ENCODE data around the gene U2AF1L4. TPM values are rescaled to one million over a fixed set of nuclear protein-coding genes. Genes with fewer than 3 reads are reported as not detected.

Gene U2AF1L4
- total and polyA plus RNA-seq, 2 of the 4 experiments (the other 2 are of a cell fraction) = 6.1 to 15.0 TPM

GRCh38 chr19:35715355-35715809 is 29.8 kb downstream of the U2AF1L4 start:
- peaks cover 4 to 30% of the 10 kb centered on the region in 2 experiments; a peak in 2 of 4 replicates for H3K79me1 ChIP-seq (ENCODE audit: low read depth in 1 of 2, low read length in 2 of 2)
- dilution Hi-C loops (cut with HindIII; ENCODE audit: low sequenced_read_pairs, unreplicated experiment) = no loop called here

More at GRCh38 chr19:35715355-35715809, 29.8 kb downstream of the U2AF1L4 start:
- H3K9ac ChIP-seq (ENCODE audit: low read depth, low read length) = no peak overlapping the region
- H3K36me3 ChIP-seq (ENCODE audit: control insufficient read depth, insufficient read depth, low read length) = peaks cover 3% of the 10 kb centered on the region; the same call in 1 of the 2 replicates
- no peaks in the 10 kb centered on the region; the same call in 1 of the 2 replicates for H3K9me1 ChIP-seq (ENCODE audit: insufficient read depth, low read length)
- WGBS, 2 experiments (ENCODE audit: extremely low coverage in 2 of 2, insufficient read length in 1 of 2) = no CpG with 5 or more reads among the region's 7 CpGs
- intact Hi-C loops (cut with micrococcal nuclease) (no loop called here), in situ Hi-C loops (cut with MboI; ENCODE audit: low sequenced_read_pairs) (loop anchor here (5.0 kb wide), 1 partner anchor 168 kb away; the partner anchor contains the start of gene TMEM147)
- H4K20me1 ChIP-seq (ENCODE audit: insufficient read depth, low read length) = peaks cover 13% of the 10 kb centered on the region
- no peak overlapping the region for H2BK5ac ChIP-seq (ENCODE audit: low read depth, low read length, poor library complexity, severe bottlenecking)
- ChIA-PET POLR2A (ENCODE audit: unreplicated experiment) (no interaction called here), CTCF (no interaction called here)
- no peak overlapping the region for H3K4me2 ChIP-seq (ENCODE audit: low read depth, low read length)
- H3K9me3 ChIP-seq (ENCODE audit: control insufficient read depth, insufficient read depth, low read length) = no peaks in the 10 kb centered on the region
- no peak overlapping the region for H3K27ac ChIP-seq (ENCODE audit: insufficient read depth, low read length)
- TF ChIP-seq MXI1 (IDR thresholded peaks at IDR 0.05; ENCODE audit: borderline replicate concordance, low read depth, low read length) (no peak), FOS (IDR thresholded peaks at IDR 0.05; ENCODE audit: low read depth, low read length) (no peak), ELK1 (IDR thresholded peaks at IDR 0.05; ENCODE audit: borderline replicate concordance, low read depth, low read length) (no peak), CHD1 (IDR thresholded peaks at IDR 0.05; ENCODE audit: low read depth, low read length) (no peak), USF2 (IDR thresholded peaks at IDR 0.05; ENCODE audit: low read depth, low read length) (no peak), CTCF (conservative IDR thresholded peaks at IDR 0.05; ENCODE audit: low read depth, low read length) (no peak), SMC3 (IDR thresholded peaks at IDR 0.05; ENCODE audit: low read depth, low read length) (no peak), MAZ (IDR thresholded peaks at IDR 0.05; ENCODE audit: borderline replicate concordance, low read depth, low read length) (no peak), RAD21 (IDR thresholded peaks at IDR 0.05; ENCODE audit: low read length) (no peak), RCOR1 (IDR thresholded peaks at IDR 0.05; ENCODE audit: insufficient replicate concordance, low read length) (no peak), NFE2L2 (IDR thresholded peaks at IDR 0.05; ENCODE audit: low read depth, low read length) (no peak)
- no peaks in the 10 kb centered on the region for H3K27me3 ChIP-seq (ENCODE audit: control insufficient read depth, insufficient read depth, low read length)
- H3K56ac ChIP-seq (ENCODE audit: extremely low read depth, insufficient read depth, low read length) = no peak overlapping the region
- no peak overlapping the region for H4K5ac ChIP-seq (ENCODE audit: low read depth, low read length)
- no peak overlapping the region for H3K4me3 ChIP-seq (ENCODE audit: insufficient read depth, low read depth, low read length)
- H4K91ac ChIP-seq (ENCODE audit: insufficient read depth, low read depth, low read length) = no peak overlapping the region
- H3K18ac ChIP-seq (ENCODE audit: low read depth, low read length) = no peak overlapping the region
- H2BK20ac ChIP-seq (ENCODE audit: low read depth, low read length) = no peak overlapping the region
- H3K14ac ChIP-seq (replicated peaks; ENCODE audit: low read depth, low read length) = no peak overlapping the region
- no peak overlapping the region for H3K23ac ChIP-seq (ENCODE audit: low read depth, low read length)
- no peak overlapping the region for H4K8ac ChIP-seq (ENCODE audit: low read depth in 2 of 2, low read length in 2 of 2)
- no peak overlapping the region for H2BK15ac ChIP-seq (ENCODE audit: low read depth, low read length)
- H3K4me1 ChIP-seq (ENCODE audit: control insufficient read depth, insufficient read depth, low read length) = peaks cover 14% of the 10 kb centered on the region
- no peak overlapping the region for H2BK120ac ChIP-seq (ENCODE audit: low read depth, low read length)
- DNase-seq (no peak), ATAC-seq (ENCODE audit: low read depth) (no peak)
- no peak overlapping the region for H2AK9ac ChIP-seq (replicated peaks; ENCODE audit: low read depth, low read length, poor library complexity)
- H2AFZ ChIP-seq (replicated peaks; ENCODE audit: low read length, poor library complexity) = no peak overlapping the region
- H2AK5ac ChIP-seq (ENCODE audit: low read depth, low read length) = no peak overlapping the region
- no TSS peak for BruUV-seq (replicated peaks)
- no peak overlapping the region for H3K4ac ChIP-seq (ENCODE audit: low read depth, low read length)
